Testis (tissue), 3 donors: ENCODE measurements around the gene TMPO. TPM values are rescaled to one million over a fixed set of nuclear protein-coding genes. Genes with fewer than 3 reads are reported as not detected.

Experiments used
- DNase-seq: peaks from one replicate; pipeline ENCODE4 v3.0.0-alpha.2; 2019
- H3K27ac ChIP-seq, 2 donors: fragments of 200-600 bp; sonication (generic); one replicate each; pipeline ENCODE4 v1.5.1; 2019
- H3K27me3 ChIP-seq: fragments of 200-600 bp; sonication (generic); one replicate; pipeline ENCODE4 v1.5.1; 2019
- H3K36me3 ChIP-seq: fragments of 200-600 bp; sonication (generic); one replicate; pipeline ENCODE4 v1.5.1; 2017; ENCODE audit warnings: low read depth; ENCODE audit errors: missing control alignments
- H3K4me1 ChIP-seq: fragments of 200-600 bp; sonication (generic); one replicate; pipeline ENCODE4 v1.5.1; 2019
- H3K4me3 ChIP-seq, 2 donors: fragments of 200-600 bp; sonication (generic); one replicate each; pipeline ENCODE4 v1.5.1; 2017 to 2019
- H3K9me3 ChIP-seq: fragments of 200-600 bp; sonication (generic); one replicate; pipeline ENCODE4 v1.5.1; 2017
- POLR2A ChIP-seq: fragments of 450-650 bp; IDR thresholded peaks from one replicate; pipeline ENCODE4 v1.6.1; 2017; ENCODE audit warnings: antibody characterized with exemption, mild to moderate bottlenecking, moderate library complexity
- WGBS, 2 donors: methylation state at CpG; one replicate each; pipeline ENCODE4 v1.1.5; 2018; 5-methylcytosine and 5-hydroxymethylcytosine counted together
- intact Hi-C: fragments of 100-400 bp; cut with DNase I; formaldehyde crosslinking; loops from one replicate; pipeline ENCODE4 v1.15.1; 2023; ENCODE audit warnings: low total_unique reads
- polyA plus RNA-seq: library from polyadenylated mRNA; stranded (reverse); fragments of 350-450 nt; fragmentation: Illumina TruSeq; extraction: RNeasy Lipid Tissue Mini Kit (QIAGEN cat#74804); gene quantifications from one replicate; pipeline ENCODE4 v1.2.3, GENCODE V29; 2014; ENCODE audit warnings: low read depth, low replicate concordance; ENCODE audit not compliant: insufficient read depth
- total RNA-seq, 2 donors: library from RNA; depleted of rRNA; stranded (reverse); fragments of >200 nt; gene quantifications; one replicate each; pipeline ENCODE4 v1.2.3, GENCODE V29; 2016
- TF ChIP-seq, protein P1 (sequence below), 3 experiments: fragments of 450-650 bp in 2 of 3; fragments of 200-600 bp in 1 of 3; sonication (generic) in 1 of 3; IDR thresholded peaks; one replicate each; pipeline ENCODE4 v1.5.1; 2016 to 2019; ENCODE audit warnings: antibody characterized with exemption in 3 of 3, mild to moderate bottlenecking in 2 of 3, moderate library complexity in 1 of 3

The TMPO gene
- total and polyA plus RNA-seq, 3 donors from 2014 or later: 61.3 to 77.1 (median 76.5) TPM

DNA sequence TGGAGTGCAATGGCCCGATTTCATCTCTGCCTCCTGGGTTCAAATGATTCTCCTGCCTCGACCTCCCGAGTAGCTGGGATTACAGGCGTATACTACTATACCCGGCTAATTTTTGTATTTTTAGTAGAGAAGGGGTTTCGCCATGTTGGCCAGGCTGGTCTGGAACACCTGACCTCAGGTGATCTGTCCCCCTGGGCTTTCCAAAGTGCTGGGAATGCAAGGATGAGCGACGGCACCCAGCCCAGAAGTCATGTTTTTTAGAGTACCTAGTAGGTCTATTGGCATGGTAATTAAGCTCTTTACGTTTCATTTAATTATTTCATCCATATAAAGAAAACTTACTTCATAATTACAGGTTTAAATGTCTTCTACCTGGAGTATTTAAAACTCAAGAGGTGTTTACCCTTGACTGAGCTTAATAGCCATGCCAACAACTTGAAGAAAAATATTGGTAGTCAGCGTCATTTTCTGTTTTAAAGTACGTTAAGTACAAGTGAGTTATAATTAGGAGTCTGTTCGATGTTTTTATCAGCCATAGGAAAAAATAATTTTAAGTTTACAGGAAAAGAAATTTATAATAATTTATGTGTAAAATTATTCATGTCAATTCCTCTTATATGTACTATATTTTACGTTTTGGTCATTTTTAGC, 4.0 kb downstream of the TMPO start:
- no peak for TF ChIP-seq POLR2A
- TF ChIP-seq, protein P1, sequence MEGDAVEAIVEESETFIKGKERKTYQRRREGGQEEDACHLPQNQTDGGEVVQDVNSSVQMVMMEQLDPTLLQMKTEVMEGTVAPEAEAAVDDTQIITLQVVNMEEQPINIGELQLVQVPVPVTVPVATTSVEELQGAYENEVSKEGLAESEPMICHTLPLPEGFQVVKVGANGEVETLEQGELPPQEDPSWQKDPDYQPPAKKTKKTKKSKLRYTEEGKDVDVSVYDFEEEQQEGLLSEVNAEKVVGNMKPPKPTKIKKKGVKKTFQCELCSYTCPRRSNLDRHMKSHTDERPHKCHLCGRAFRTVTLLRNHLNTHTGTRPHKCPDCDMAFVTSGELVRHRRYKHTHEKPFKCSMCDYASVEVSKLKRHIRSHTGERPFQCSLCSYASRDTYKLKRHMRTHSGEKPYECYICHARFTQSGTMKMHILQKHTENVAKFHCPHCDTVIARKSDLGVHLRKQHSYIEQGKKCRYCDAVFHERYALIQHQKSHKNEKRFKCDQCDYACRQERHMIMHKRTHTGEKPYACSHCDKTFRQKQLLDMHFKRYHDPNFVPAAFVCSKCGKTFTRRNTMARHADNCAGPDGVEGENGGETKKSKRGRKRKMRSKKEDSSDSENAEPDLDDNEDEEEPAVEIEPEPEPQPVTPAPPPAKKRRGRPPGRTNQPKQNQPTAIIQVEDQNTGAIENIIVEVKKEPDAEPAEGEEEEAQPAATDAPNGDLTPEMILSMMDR (IDR thresholded peaks at IDR 0.05): no peak
- Histone ChIP-seq H3K27ac (no peak overlapping the region), H3K4me3 (no peak overlapping the region), H3K4me1 (peaks cover 14% of the 10 kb centered on the region), H3K27me3 (no peaks in the 10 kb centered on the region), H3K36me3 (no peaks in the 10 kb centered on the region), H3K9me3 (no peaks in the 10 kb centered on the region)
- intact Hi-C loops: loop anchor here (10.0 kb wide), 1 partner anchor 95 kb away; no protein-coding TSS in a partner anchor
- DNase-seq: no peak
- WGBS, 2 donors: 73 to 77% methylated on average over 13 of the region's 13 CpGs

DNA sequence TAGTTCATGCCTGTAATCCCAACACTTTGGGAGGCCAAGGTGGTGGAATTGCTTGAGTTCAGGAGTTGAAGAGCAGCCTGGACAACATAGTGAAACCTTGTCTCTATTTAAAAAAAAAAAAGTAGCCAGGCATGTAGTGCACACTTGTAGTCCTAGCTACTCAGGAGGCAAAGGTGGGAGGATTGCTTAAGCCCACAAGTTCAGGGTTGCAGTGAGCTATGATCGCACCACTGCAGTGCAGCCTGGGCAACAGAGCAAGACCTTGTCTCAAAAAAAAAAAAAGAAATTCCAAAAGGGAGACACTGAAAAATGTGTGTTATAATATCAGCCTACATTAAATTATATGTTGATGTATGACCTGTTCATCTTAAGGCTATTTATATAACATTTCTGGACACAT, 14.7 kb downstream of the TMPO start:
- H3K36me3 ChIP-seq: no peaks in the 10 kb centered on the region
- DNase-seq: no peak
- no peaks in the 10 kb centered on the region for H3K4me1 ChIP-seq
- no peaks in the 10 kb centered on the region for H3K9me3 ChIP-seq
- no peak overlapping the region for H3K27ac ChIP-seq
- TF ChIP-seq, protein P1 (IDR thresholded peaks at IDR 0.05): no peak
- no peak for TF ChIP-seq POLR2A
- H3K27me3 ChIP-seq: no peaks in the 10 kb centered on the region
- H3K4me3 ChIP-seq: no peak overlapping the region
- WGBS, 2 donors: 76 to 77% methylated on average over 1 of the region's 1 CpG
- intact Hi-C loops: no loop called here

GRCh38 chr12:98532687-98533304, 17.4 kb downstream of the TMPO start:
- intact Hi-C loops: no loop called here
- DNase-seq: no peak
- Histone ChIP-seq H3K27ac (no peak overlapping the region), H3K27me3 (no peaks in the 10 kb centered on the region), H3K9me3 (no peaks in the 10 kb centered on the region), H3K4me1 (no peaks in the 10 kb centered on the region), H3K4me3 (no peak overlapping the region), H3K36me3 (no peaks in the 10 kb centered on the region)
- 72 to 80% methylated on average over 4 of the region's 4 CpGs for WGBS, 2 donors
- no peak for TF ChIP-seq POLR2A
- TF ChIP-seq, protein P1 (IDR thresholded peaks at IDR 0.05): peak; percentile 26 to 74 (median 56)

GRCh38 chr12:98533723-98534251, 18.4 kb downstream of the TMPO start:
- DNase-seq: no peak
- H3K4me3 ChIP-seq: no peak overlapping the region
- intact Hi-C loops: no loop called here
- no peaks in the 10 kb centered on the region for H3K36me3 ChIP-seq
- 78 to 94% methylated on average over 4 of the region's 4 CpGs for WGBS, 2 donors
- TF ChIP-seq, protein P1 (IDR thresholded peaks at IDR 0.05): no peak
- H3K27me3 ChIP-seq: no peaks in the 10 kb centered on the region
- H3K27ac ChIP-seq: no peak overlapping the region
- no peaks in the 10 kb centered on the region for H3K4me1 ChIP-seq
- H3K9me3 ChIP-seq: no peaks in the 10 kb centered on the region
